ENCODE data around the gene KCTD3.

KCTD3 gene

GRCh38 chr1:215631040-215631439, 63.9 kb downstream of the KCTD3 start:
- Histone ChIP-seq H3K4me3 (ENCODE audit: low read depth, low read length) (no peak overlapping the region), H3K36me3 (ENCODE audit: control insufficient read depth in 2 of 2, insufficient read depth in 1 of 2, low read length in 2 of 2) (no peaks in the 10 kb centered on the region), H3K4me1 (ENCODE audit: control insufficient read depth, insufficient read depth, low read length) (0 out of 2 replicates have a peak, but pooled peaks cover 5% of the 10 kb centered on the region), H3K9me3 (ENCODE audit: control insufficient read depth, insufficient read depth, low read depth, low read length) (no peaks in the 10 kb centered on the region), H3K27ac (ENCODE audit: extremely low read depth, low read depth, low read length) (no peak overlapping the region)
- TF ChIP-seq ZNF398 (tag by site-specific recombination; IDR thresholded peaks at IDR 0.05) (no peak), ELK4 (IDR thresholded peaks at IDR 0.05; ENCODE audit: borderline replicate concordance, low read depth, low read length) (no peak), ZNF155 (tag by site-specific recombination; IDR thresholded peaks at IDR 0.05) (no peak), EGR2 (tag by site-specific recombination; IDR thresholded peaks at IDR 0.05; ENCODE audit: low read depth) (peak; percentile 58), ZFHX2 (tag by site-specific recombination; conservative IDR thresholded peaks at IDR 0.05) (peak; percentile 72), ZNF610 (tag by site-specific recombination; IDR thresholded peaks at IDR 0.05; ENCODE audit: borderline replicate concordance) (no peak), ZNF140 (tag by site-specific recombination; IDR thresholded peaks at IDR 0.05) (no peak), ZNF645 (tag by site-specific recombination; IDR thresholded peaks at IDR 0.05) (no peak), ZNF366 (tag by site-specific recombination; conservative IDR thresholded peaks at IDR 0.05) (no peak), ZSCAN5A (tag by site-specific recombination; IDR thresholded peaks at IDR 0.05) (no peak)
- ChIA-PET CTCF (interaction anchor here (0.6 kb wide), 1 partner anchor 979 kb away, joined by 3 read pairs; no protein-coding TSS in a partner anchor), POLR2A (no interaction called here)

- CTCF ChIA-PET = no interaction called here
- Histone ChIP-seq H3K36me3 (ENCODE audit: control insufficient read depth in 2 of 2, insufficient read depth in 1 of 2, low read length in 2 of 2) (no peaks in the 10 kb centered on the region), H3K4me3 (ENCODE audit: low read depth, low read length) (no peak overlapping the region), H3K9me3 (ENCODE audit: control insufficient read depth, insufficient read depth, low read depth, low read length) (no peaks in the 10 kb centered on the region), H3K4me1 (ENCODE audit: control insufficient read depth, insufficient read depth, low read length) (0 out of 2 replicates have a peak, but pooled peaks cover 5% of the 10 kb centered on the region), H3K27ac (ENCODE audit: extremely low read depth, low read depth, low read length) (no peak overlapping the region)
- TF ChIP-seq ZNF660 (tag by site-specific recombination; IDR thresholded peaks at IDR 0.05) (0 out of 2 replicates have a peak, but pooled peaks have one; percentile 23), ZIC2 (tag by site-specific recombination; IDR thresholded peaks at IDR 0.05) (peak; percentile 80), OSR2 (tag by site-specific recombination; IDR thresholded peaks at IDR 0.05) (no peak), SCRT2 (tag by site-specific recombination; IDR thresholded peaks at IDR 0.05) (peak; percentile 41; the same call in 1 of the 2 replicates), ZFP37 (tag by site-specific recombination; IDR thresholded peaks at IDR 0.05) (0 out of 2 replicates have a peak, but pooled peaks have one; percentile 15), ZNF692 (tag by site-specific recombination; IDR thresholded peaks at IDR 0.05) (peak; percentile 73)
- POLR2A ChIA-PET = no interaction called here
Observed at GRCh38 chr1:215631489-215631888, 64.4 kb downstream of the KCTD3 start.
